HepG2 (cell line): ENCODE results near the gene RAB29. TPM values are rescaled to one million over a fixed set of nuclear protein-coding genes. Genes with fewer than 3 reads are reported as not detected.

Experiments
- CCAR2 ChIP-seq: fragments of 200-400 bp; formaldehyde crosslinking; optimal IDR thresholded peaks from 2 replicates; pipeline ENCODE3; 2018; ENCODE audit warnings: low read depth, mild to moderate bottlenecking, low read length, moderate library complexity
- DMAP1 ChIP-seq: IDR thresholded peaks from 2 replicates; pipeline ENCODE4 v1.6.1; 2016
- ELF4 ChIP-seq: sonication (generic); formaldehyde crosslinking; IDR thresholded peaks from 2 replicates; pipeline ENCODE4 v1.5.0; 2020; ENCODE audit warnings: missing genetic modification reagents, mild to moderate bottlenecking, moderate library complexity, borderline replicate concordance
- FIP1L1 ChIP-seq: fragments of 200-400 bp; formaldehyde crosslinking; IDR thresholded peaks from 2 replicates; pipeline ENCODE4 v1.6.1; 2018; ENCODE audit warnings: low read depth, mild to moderate bottlenecking, low read length, moderate library complexity, borderline replicate concordance; ENCODE audit not compliant: insufficient read depth
- HINFP ChIP-seq: sonication (generic); formaldehyde crosslinking; IDR thresholded peaks from 2 replicates; pipeline ENCODE4 v1.4.0; 2020; ENCODE audit warnings: low read depth, mild to moderate bottlenecking, missing genetic modification reagents
- KLF6 ChIP-seq: IDR thresholded peaks from 2 replicates; pipeline ENCODE4 v1.8.0; 2016; ENCODE audit warnings: missing biosample characterization, missing genetic modification reagents
- KMT2A ChIP-seq: sonication (generic); formaldehyde crosslinking; IDR thresholded peaks from 2 replicates; pipeline ENCODE4 v1.4.0; 2020; ENCODE audit warnings: missing genetic modification reagents
- KMT2B ChIP-seq: IDR thresholded peaks from 2 replicates; pipeline ENCODE4 v1.6.1; 2016; ENCODE audit warnings: missing genetic modification reagents, missing compliant biosample characterization
- PHF20 ChIP-seq: sonication (generic); formaldehyde crosslinking; IDR thresholded peaks from 2 replicates; pipeline ENCODE4 v1.5.0; 2020; ENCODE audit warnings: mild to moderate bottlenecking, missing genetic modification reagents
- RFXAP ChIP-seq: sonication (generic); formaldehyde crosslinking; IDR thresholded peaks from 2 replicates; pipeline ENCODE4 v1.4.0; 2020; ENCODE audit warnings: missing genetic modification reagents, borderline replicate concordance
- RXRA ChIP-seq: sonication (generic); formaldehyde crosslinking; IDR thresholded peaks from 2 replicates; pipeline ENCODE4 v1.5.1; 2020; ENCODE audit warnings: missing genetic modification reagents
- SAP130 ChIP-seq: IDR thresholded peaks from 2 replicates; pipeline ENCODE4 v1.6.1; 2016; ENCODE audit warnings: low read depth
- SOX13 ChIP-seq, 3 experiments: fragments of 450-650 bp in 1 of 3; sonication (generic) in 1 of 3; formaldehyde crosslinking in 1 of 3; IDR thresholded peaks in 2 of 3; conservative IDR thresholded peaks in 1 of 3; 2 replicates each; pipeline versions ENCODE4 v1.5.0 to v1.6.1; 2016 to 2020; ENCODE audit warnings: antibody characterized with exemption in 1 of 3, mild to moderate bottlenecking in 1 of 3, missing compliant biosample characterization in 1 of 3, missing genetic modification reagents in 1 of 3, moderate library complexity in 1 of 3
- SOX6 ChIP-seq, 2 experiments: fragments of 450-650 bp in 1 of 2; sonication (generic) in 1 of 2; formaldehyde crosslinking in 1 of 2; IDR thresholded peaks; 2 replicates each; pipeline versions ENCODE4 v1.4.0 to v1.6.1; 2017 to 2020; ENCODE audit warnings: antibody characterized with exemption in 1 of 2, mild to moderate bottlenecking in 1 of 2, missing genetic modification reagents in 1 of 2
- ZFX ChIP-seq: sonication (generic); formaldehyde crosslinking; IDR thresholded peaks from 2 replicates; pipeline ENCODE4 v1.4.0; 2020; ENCODE audit warnings: mild to moderate bottlenecking, low read depth, missing genetic modification reagents, moderate library complexity
- ZNF280B ChIP-seq: sonication (generic); formaldehyde crosslinking; IDR thresholded peaks from 2 replicates; pipeline ENCODE4 v1.5.0; 2020; ENCODE audit warnings: missing genetic modification reagents, mild to moderate bottlenecking, borderline replicate concordance
- ZNF282 ChIP-seq: fragments of 450-650 bp; IDR thresholded peaks from 2 replicates; pipeline ENCODE4 v1.6.1; 2018; ENCODE audit not compliant: partially characterized antibody
- ZNF333 ChIP-seq: sonication (generic); formaldehyde crosslinking; IDR thresholded peaks from 2 replicates; pipeline ENCODE4 v1.4.0; 2020; ENCODE audit warnings: mild to moderate bottlenecking, missing genetic modification reagents, borderline replicate concordance
- ZNF451 ChIP-seq: sonication (generic); formaldehyde crosslinking; IDR thresholded peaks from 2 replicates; pipeline ENCODE4 v1.5.0; 2020; ENCODE audit warnings: mild to moderate bottlenecking, missing genetic modification reagents
- ZSCAN12 ChIP-seq: sonication (generic); formaldehyde crosslinking; IDR thresholded peaks from 2 replicates; pipeline ENCODE4 v1.9.0; 2021; ENCODE audit warnings: mild to moderate bottlenecking, missing genetic modification reagents
- polyA plus RNA-seq, 8 experiments: library from polyadenylated mRNA; depleted of rRNA in 3 of 8; stranded (reverse) in 7 of 8; unstranded in 1 of 8; fragments of >200 nt; fragmentation: Illumina TruSeq in 4 of 8; extraction: Trizol in 4 of 8; gene quantifications; 2 replicates each; pipeline versions ENCODE4 v1.2.1 to v1.2.3, GENCODE V29; 2011 to 2016; ENCODE audit warnings: low read depth in 4 of 8, missing spikeins in 1 of 8, mixed read lengths in 1 of 8; ENCODE audit not compliant: insufficient read depth in 1 of 8
- total RNA-seq, 5 experiments: library from RNA; depleted of rRNA; stranded (reverse); fragments of >200 nt; fragmentation: Illumina TruSeq; extraction: Trizol; gene quantifications; 2 replicates each; pipeline ENCODE4 v1.2.3, GENCODE V29; 2016; ENCODE audit warnings: low read depth in 1 of 5
- TF ChIP-seq, protein P1 (sequence below): sonication (generic); formaldehyde crosslinking; IDR thresholded peaks from 2 replicates; pipeline ENCODE4 v1.4.0; 2020; ENCODE audit warnings: missing genetic modification reagents

The RAB29 gene
- total and polyA plus RNA-seq, 2 of the 13 experiments (the other 11 are each of a cell fraction or from before 2014, with no cell fraction given) = 8.7 to 10.1 TPM

DNA sequence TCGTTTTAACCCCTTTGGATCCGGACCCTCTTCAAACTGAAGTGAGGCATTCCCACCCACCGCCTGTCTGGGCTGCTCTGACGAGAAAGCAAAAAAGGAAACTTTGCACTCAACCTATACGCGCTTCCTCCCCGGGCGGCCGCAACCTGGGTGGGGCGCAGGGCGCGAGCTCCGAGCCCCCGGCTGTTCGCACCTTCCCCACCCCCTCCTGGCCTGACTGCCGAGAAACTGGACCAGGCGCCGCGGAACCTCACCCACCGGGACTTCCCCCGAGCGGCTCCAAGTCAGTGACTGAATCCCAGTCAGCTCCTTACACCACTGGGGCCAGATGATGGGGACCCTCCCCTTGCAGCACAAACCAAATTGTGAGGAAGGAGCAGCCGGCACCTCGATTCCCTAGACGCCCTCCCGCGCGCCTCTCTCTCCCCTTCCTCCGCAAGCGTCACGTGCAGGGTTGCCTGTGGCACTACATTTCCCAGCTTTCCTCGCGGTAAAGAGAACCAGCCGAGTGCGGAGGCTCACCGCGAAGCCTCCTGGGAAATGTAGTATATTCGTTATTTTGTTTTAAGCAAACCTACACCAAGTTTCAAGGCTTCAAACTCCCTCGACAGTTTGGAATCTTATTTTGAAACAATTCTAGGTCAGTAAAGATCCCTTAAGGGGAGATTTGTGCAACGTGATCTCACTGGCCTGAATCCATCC, at the start of gene RAB29 (continued):
- TF ChIP-seq ZSCAN12 (CRISPR knock-in tag) = 0 out of 2 replicates have a peak, but pooled peaks have one; percentile 40
- peak; percentile 19; the same call in 1 of the 2 replicates for TF ChIP-seq DMAP1 (CRISPR knock-in tag)
- TF ChIP-seq ZNF333 (CRISPR knock-in tag) = peak; percentile 33; the same call in 1 of the 2 replicates
- TF ChIP-seq KLF6 (CRISPR knock-in tag) = 0 out of 2 replicates have a peak, but pooled peaks have one; percentile 59
- TF ChIP-seq FIP1L1 = 0 out of 2 replicates have a peak, but pooled peaks have one; percentile 59
- TF ChIP-seq ZNF451 = no peak; the same call in 1 of the 2 replicates
- no peak for TF ChIP-seq ELF4 (CRISPR knock-in tag)
- TF ChIP-seq ZFX (CRISPR knock-in tag) = 0 out of 2 replicates have a peak, but pooled peaks have one; percentile 16
- TF ChIP-seq CCAR2 = no peak
- TF ChIP-seq KMT2A (CRISPR knock-in tag) = 0 out of 2 replicates have a peak, but pooled peaks have one; percentile 31
- TF ChIP-seq, protein P1, sequence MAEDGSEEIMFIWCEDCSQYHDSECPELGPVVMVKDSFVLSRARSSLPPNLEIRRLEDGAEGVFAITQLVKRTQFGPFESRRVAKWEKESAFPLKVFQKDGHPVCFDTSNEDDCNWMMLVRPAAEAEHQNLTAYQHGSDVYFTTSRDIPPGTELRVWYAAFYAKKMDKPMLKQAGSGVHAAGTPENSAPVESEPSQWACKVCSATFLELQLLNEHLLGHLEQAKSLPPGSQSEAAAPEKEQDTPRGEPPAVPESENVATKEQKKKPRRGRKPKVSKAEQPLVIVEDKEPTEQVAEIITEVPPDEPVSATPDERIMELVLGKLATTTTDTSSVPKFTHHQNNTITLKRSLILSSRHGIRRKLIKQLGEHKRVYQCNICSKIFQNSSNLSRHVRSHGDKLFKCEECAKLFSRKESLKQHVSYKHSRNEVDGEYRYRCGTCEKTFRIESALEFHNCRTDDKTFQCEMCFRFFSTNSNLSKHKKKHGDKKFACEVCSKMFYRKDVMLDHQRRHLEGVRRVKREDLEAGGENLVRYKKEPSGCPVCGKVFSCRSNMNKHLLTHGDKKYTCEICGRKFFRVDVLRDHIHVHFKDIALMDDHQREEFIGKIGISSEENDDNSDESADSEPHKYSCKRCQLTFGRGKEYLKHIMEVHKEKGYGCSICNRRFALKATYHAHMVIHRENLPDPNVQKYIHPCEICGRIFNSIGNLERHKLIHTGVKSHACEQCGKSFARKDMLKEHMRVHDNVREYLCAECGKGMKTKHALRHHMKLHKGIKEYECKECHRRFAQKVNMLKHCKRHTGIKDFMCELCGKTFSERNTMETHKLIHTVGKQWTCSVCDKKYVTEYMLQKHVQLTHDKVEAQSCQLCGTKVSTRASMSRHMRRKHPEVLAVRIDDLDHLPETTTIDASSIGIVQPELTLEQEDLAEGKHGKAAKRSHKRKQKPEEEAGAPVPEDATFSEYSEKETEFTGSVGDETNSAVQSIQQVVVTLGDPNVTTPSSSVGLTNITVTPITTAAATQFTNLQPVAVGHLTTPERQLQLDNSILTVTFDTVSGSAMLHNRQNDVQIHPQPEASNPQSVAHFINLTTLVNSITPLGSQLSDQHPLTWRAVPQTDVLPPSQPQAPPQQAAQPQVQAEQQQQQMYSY = no peak
- no peak for TF ChIP-seq SOX13 (IDR thresholded peaks at IDR 0.05)
- no peak for TF ChIP-seq SOX13 (CRISPR knock-in tag; conservative IDR thresholded peaks at IDR 0.05 in 1 of 2, IDR thresholded peaks at IDR 0.05 in 1 of 2)
- peak; percentile 75 for TF ChIP-seq ZNF280B (CRISPR knock-in tag)
- TF ChIP-seq RXRA (CRISPR knock-in tag) = peak; percentile 15; the same call in 1 of the 2 replicates
- TF ChIP-seq RFXAP (CRISPR knock-in tag) = 0 out of 2 replicates have a peak, but pooled peaks have one; percentile 10
- peak; percentile 60 for TF ChIP-seq SAP130 (CRISPR knock-in tag)
- no peak for TF ChIP-seq HINFP
- no peak for TF ChIP-seq ZNF282
- TF ChIP-seq PHF20 = no peak
- TF ChIP-seq SOX6 (IDR thresholded peaks at IDR 0.05) = no peak
- peak; percentile 49; the same call in 1 of the 2 replicates for TF ChIP-seq SOX6 (CRISPR knock-in tag; IDR thresholded peaks at IDR 0.05)
- TF ChIP-seq KMT2B (CRISPR knock-in tag) = 0 out of 2 replicates have a peak, but pooled peaks have one; percentile 44
